ENCODE measurements around the gene CFD.
"Not testable (repeated sequence)": the region's sequence is repeated elsewhere in the genome, so short reads cannot be mapped to it uniquely, and the experiment has no call there.

The CFD gene

DNA sequence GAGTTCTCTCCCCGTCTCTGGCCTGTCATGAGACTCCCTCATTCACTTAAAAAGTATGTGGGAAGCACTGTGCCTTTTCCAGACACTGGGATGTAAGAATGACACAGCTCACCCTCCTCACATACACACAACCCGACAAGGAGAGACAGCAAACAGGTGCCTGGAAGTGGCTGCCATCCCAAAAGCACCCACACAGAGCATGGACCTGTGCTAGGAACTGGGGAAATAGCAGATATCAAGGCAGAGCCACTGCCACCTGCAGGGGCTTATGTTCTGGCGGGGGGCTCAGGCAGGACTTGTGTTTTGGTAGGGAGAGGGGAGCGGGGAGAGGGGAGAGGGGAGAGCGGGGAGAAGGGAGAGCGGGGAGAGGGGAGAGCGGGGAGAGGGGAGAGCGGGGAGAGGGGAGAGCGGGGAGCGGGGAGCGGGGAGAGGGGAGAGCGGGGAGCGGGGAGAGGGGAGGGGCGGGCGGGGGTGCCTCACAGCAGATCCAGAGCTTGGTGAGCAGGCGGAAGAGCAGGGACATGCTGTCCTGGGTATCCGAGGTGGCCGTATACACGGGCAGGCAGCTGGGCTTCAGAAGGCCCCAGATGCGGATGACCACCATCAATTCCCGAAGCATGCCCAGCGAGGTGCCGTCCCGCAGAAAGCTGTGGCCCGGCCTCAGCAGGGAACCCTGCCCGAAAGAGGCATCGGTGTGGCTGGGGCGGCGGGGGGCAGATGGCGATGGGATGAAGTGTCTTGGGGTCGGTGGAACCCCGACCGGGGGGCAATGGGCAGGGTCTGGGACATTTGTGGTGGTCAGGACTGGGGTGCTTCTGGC, 12.2 kb downstream of the CFD start:
- FAIRE-seq = no peak

DNA sequence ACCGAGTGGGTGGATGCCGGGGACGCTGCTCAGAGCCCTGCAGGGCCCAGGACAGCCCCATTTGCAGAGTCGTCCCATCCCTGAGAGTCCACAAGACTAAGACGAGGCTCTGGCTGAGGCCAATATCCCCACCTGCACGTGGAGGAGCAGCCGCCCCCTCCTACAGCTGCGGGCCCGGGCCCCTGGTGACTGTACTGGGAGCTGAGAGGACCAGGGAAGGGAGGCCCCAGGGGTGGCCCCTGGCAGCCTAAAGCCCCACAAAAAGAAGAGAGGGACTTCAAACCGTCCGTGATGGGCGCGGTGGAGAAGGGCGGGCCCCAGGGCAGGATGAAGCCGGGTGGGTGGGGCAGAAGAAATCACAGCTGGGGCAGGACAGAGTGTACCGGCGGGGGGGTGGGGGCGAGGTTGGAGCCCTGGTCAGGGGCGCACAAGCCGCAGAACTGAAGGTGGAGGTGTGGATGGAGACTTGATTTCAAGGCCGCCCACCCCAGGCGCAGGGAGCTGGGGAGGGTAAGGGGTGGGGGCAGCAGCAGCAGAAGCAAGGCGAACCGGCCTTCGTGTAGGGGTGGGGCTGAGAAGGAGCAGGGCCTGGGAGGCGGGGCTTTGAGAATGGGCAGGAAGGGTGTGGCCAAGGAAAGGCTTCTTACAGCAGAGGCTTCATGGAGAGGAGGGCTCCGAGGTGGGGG, 12.9 kb downstream of the CFD start:
- no peak for FAIRE-seq

DNA sequence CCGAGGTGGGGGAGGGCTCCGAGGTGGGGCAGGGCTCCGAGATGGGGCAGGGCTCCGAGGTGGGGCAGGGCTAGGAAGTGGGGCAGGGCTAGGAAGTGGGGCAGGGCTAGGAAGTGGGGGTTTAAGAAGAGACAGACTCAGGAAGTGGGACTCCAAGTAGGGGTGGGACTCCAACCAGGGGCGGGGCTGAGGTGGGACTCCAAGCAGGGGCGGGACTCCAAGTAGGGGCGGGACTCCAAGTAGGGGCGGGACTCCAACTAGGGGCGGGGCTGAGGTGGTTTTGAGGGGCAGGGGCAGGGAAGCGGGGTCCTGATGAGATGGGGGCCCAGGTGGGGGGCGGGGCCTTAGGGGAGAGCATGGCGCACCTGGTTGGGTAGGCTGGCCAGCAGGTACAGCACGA, 13.6 kb downstream of the CFD start:
- no peak for FAIRE-seq

DNA sequence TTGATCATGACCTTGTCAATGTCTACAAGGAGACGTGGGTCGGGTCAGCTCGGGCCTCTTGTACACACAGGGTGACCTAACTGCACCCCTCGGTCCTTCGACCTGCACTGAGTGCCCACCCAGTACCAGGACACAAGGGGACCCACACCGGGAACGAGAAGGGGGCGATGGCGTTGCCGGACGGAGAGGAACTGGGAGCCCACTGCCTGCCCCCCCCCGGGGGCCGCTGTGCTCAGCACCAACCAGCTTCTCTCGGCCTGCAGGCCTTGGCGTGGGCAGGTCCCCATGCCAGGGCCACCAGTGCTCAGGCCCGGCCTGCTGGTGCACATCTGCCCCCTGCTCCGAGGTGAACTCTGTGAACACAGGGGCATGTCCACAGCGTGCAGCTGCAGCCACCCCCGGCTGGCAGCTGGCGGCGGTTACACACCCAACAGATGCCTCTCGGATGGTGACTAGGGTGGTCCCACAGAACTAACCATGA, 14.1 kb downstream of the CFD start:
- no peak for FAIRE-seq

DNA sequence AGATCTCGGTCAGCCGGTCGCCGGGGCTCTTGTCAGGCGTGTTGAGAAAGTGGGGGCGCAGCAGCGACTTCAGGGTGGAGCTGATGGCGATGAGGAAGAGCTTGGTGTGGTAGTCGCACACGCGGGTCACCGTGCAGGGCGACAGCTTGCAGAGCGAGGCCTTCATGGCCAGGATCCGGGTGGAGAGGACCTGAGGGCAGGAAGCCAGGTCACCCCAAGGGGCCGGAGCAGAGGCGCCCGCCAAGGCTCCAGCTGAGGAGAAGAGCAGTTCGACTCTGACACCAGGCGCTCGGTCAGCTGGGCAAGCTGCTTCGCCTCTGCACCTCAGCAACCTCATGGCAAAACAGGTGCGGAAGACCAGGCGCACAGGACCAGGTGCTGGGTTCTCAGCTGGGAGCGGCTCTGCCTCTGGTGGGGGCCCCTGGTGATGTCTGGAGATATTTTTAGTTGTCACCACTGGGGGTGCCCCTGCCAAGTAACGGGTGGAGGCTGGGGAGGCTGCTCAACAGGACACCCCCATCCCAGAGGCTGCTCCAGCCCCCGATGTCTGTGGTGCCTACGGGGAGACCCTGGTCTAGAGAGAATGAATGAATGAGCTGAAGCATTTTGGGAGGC, 15.9 kb downstream of the CFD start:
- FAIRE-seq = no peak

- FAIRE-seq = no peak
Observed at GRCh38 chr19:876089-876488, 16.6 kb downstream of the CFD start.

- no peak for FAIRE-seq
Observed at GRCh38 chr19:876780-877314, 17.4 kb downstream of the CFD start.

DNA sequence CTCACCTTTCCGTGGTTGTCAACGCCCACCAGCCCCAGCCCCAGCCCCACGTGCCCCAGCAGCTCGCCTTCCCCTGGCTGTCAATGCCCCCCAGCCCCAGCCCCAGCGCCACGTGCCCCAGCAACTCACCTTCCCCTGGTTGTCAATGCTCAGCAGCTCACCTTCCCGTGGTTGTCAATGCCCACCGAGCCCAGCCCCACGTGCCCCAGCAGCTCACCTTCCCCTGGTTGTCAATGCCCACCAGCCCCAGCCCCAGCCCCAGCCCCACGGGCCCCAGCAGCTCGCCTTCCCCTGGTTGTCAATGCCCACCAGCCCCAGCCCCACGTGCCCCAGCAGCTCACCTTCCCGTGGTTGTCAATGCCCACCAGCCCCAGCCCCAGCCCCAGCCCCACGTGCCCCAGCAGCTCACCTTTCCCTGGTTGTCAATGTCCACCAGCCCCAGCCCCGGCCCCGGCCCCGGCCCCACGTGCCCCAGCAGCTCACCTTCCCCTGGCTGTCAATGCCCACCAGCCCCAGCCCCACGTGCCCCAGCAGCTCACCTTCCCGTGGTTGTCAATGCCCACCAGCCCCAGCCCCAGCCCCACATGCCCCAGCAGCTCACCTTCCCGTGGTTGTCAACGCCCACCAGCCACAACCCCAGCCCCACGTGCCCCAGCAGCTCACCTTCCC, 18.7 kb downstream of the CFD start:
- not testable (repeated sequence) for FAIRE-seq

- FAIRE-seq = not testable (repeated sequence)
Observed at GRCh38 chr19:878751-879561, 19.5 kb downstream of the CFD start.

DNA sequence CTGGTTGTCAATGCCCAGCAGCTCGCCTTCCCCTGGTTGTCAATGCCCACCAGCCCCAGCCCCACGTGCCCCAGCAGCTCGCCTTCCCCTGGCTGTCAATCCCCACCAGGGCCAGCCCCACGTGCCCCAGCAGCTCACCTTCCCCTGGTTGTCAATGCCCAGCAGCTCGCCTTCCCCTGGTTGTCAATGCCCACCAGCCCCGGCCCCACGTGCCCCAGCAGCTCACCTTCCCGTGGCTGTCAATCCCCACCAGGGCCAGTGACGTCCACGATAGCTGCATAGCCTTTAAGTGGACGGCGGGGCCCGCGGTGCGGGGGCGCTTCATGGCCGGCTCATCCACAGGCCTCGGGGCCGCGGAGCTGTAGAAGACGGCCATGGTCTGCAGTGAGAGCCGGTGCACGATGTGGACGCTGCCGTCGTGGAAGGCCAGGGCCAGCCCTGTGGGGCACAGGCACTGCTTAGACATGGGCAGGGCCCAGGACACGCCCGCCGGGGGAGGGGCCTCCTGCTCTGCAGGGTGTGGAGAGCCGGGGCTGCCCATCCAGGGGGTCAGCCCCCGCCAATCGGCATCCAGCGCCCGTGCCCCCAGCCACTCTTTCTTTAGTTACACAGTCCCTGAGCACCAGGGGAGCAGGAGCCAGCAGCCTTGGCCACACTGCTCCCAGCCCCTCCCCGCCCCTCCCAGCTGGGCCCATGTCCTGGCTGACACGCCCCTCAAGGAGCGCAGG, 20.4 kb downstream of the CFD start:
- FAIRE-seq = no peak

DNA sequence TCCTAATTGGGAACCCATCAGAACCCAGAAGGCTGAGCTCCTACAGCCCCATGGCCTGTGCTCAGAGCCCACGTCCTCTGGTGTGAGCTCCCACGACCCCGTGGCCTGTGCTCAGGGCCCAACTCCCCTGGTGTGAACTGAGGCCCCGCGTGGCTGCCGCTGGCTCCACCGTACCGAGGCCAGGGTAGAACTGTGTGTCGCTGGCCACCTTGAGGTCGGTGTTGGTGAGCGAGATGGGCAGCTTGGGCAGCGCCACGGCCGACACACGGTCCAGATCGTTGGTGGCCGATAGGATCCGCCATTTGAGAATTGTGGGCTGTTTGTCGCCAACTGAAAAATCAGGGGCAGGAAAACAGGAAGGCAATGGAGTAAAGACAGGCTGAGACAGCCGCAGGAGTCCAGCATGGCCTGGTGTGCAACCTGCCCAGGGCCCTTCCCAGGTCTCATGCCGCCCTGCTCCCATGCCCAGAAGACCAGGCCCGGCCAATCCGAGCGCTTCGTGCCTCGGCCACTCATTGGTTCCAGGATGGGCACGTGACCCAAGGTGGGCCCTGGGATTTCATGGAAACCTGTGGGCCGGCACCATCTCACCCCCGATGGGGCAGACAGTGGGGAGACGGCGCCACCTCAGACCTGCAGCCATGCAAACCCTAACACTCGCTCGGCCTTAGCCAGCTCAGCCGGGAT, 22.1 kb downstream of the CFD start:
- no peak for FAIRE-seq

DNA sequence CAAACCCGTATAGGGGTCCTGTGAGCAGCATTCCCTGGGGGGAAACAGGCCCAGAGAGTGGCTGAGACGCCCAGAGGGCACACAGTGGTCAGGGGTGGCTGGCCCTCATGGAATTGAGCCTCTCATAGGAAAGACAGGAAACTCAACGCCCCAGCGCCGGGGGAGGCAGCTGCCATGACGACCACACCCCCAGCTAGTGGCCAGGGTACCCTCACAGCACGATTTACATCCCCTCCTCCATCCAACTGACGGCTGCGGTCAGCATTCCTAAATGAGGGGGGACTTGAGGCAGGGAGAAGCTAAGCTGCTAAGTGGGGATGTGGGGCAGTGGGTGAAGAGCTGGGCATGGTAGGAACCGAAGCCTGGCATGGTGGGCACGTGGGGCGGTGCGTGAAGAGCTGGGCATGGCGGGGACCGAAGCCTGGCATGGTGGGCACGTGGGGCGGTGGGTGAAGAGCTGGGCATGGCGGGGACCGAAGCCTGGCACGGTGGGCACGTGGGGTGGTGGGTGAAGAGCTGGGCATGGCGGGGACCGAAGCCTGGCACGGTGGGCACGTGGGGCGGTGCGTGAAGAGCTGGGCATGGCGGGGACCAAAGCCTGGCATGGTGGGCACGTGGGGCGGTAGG, 23.5 kb downstream of the CFD start:
- FAIRE-seq = no peak

- no peak for FAIRE-seq
Observed at GRCh38 chr19:883661-884211, 24.3 kb downstream of the CFD start.

GRCh38 chr19:884420-885211, 25.2 kb downstream of the CFD start:
- no peak for FAIRE-seq

DNA sequence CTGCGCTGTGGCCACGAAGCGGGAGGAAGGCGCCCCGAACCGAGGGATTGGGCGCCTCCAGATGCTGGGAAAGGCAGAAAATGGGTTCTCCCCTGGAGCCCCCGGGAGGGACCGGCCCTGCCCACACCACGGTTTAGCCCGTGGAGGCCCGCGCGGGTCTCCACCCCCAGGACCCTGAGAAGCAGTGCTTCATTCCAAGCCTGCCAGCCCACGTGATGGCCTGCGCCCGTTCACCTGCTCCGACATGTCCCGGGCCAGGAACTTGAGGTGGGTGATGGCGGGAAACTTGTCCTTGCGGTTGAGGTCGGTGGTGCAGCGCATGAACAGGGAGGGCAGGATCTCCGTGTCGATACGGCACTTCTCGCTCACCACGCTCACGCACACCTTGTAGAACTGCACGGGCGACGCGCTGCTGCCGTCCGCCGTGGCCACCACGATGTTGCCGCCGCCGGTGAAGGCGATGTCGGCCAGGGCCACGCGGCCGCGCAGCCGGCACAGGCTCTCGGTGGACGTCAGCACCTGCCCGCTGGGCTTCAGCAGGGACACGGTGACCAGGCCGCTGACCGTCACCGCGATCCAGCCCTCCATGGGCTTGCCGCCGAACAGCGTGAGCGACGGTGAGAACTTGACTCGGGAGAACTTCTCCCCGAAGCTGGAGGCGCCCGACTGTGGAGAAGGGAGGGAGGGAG, 26.2 kb downstream of the CFD start:
- no peak for FAIRE-seq

- FAIRE-seq = no peak
Observed at GRCh38 chr19:887072-887471, 27.6 kb downstream of the CFD start.

- no peak for FAIRE-seq
Observed at GRCh38 chr19:887599-887998, 28.1 kb downstream of the CFD start.

- FAIRE-seq = no peak
Observed at GRCh38 chr19:888581-889385, 29.3 kb downstream of the CFD start.
